Measurements from ENCODE around the gene E2F1.

DNA sequence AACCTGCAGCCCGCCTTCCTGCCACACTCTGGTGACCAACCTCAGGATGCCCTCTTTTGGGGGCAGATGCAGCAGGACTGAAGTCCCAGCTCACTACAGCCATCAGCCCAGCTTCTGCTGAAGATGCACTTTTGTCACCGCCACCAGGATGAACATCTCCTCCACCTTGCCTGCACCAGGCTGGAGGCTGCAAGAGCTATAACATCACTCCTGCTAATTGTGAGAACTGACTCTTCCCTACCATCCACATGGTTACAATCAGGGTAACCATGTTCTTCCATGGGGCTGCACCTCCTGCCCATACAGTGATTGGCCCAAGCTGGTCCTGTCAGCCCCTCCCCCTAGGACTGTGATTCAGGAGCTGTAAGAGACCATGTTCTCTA, 21.4 kb downstream of the E2F1 start:
- TF ChIP-seq, protein P1, sequence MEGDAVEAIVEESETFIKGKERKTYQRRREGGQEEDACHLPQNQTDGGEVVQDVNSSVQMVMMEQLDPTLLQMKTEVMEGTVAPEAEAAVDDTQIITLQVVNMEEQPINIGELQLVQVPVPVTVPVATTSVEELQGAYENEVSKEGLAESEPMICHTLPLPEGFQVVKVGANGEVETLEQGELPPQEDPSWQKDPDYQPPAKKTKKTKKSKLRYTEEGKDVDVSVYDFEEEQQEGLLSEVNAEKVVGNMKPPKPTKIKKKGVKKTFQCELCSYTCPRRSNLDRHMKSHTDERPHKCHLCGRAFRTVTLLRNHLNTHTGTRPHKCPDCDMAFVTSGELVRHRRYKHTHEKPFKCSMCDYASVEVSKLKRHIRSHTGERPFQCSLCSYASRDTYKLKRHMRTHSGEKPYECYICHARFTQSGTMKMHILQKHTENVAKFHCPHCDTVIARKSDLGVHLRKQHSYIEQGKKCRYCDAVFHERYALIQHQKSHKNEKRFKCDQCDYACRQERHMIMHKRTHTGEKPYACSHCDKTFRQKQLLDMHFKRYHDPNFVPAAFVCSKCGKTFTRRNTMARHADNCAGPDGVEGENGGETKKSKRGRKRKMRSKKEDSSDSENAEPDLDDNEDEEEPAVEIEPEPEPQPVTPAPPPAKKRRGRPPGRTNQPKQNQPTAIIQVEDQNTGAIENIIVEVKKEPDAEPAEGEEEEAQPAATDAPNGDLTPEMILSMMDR (IDR thresholded peaks at IDR 0.05; ENCODE audit: insufficient read depth, low read length): no peak
- TF ChIP-seq REST (IDR thresholded peaks at IDR 0.05; ENCODE audit: insufficient replicate concordance, low read depth): no peak
- TF ChIP-seq POLR2AphosphoS5 (IDR thresholded peaks at IDR 0.05; ENCODE audit: low read depth): no peak
- TF ChIP-seq GABPA (IDR thresholded peaks at IDR 0.05; ENCODE audit: low read depth): no peak

All from HL-60 (cell line).